GM21576 (cell line): Measurements from ENCODE around the gene ZDHHC17.
A peak's percentile ranks its signal among the peaks of the same experiment; 100 is the strongest.

Source experiments
- ATAC-seq: cut with Tn5 transposase; IDR thresholded peaks from one replicate; pipeline ENCODE4 v1.9.1; 2021; ENCODE audit warnings: mild to moderate bottlenecking, moderate library complexity; ENCODE audit not compliant: unreplicated experiment

The ZDHHC17 gene

GRCh38 chr12:76874491-76875190 is 110.7 kb downstream of the ZDHHC17 start:
- ATAC-seq, result no peak

GRCh38 chr12:76876696-76877229 is 112.8 kb downstream of the ZDHHC17 start:
- no peak for ATAC-seq

- peak; percentile 39 for ATAC-seq
These were observed 114.4 kb downstream of the ZDHHC17 start for GRCh38 chr12:76878099-76878898.

- peak; percentile 89 for ATAC-seq
These were observed 115.2 kb downstream of the ZDHHC17 start, which contains the start of gene CSRP2 for GRCh38 chr12:76878899-76879709. Gene CSRP2, minus strand, starts transcription at chr12:76879019. Its CDS starts 12,759 bp downstream, at chr12:76866260.

- no peak for ATAC-seq
These were observed 116.0 kb downstream of the ZDHHC17 start for GRCh38 chr12:76879710-76880518.

GRCh38 chr12:76880519-76881023 is 116.7 kb downstream of the ZDHHC17 start:
- no peak for ATAC-seq

GRCh38 chr12:76881142-76881541 is 117.2 kb downstream of the ZDHHC17 start:
- ATAC-seq, result no peak

- ATAC-seq, result no peak
These were observed 118.5 kb downstream of the ZDHHC17 start for GRCh38 chr12:76882367-76882766.

- no peak for ATAC-seq
These were observed 119.2 kb downstream of the ZDHHC17 start for GRCh38 chr12:76883151-76883550.

- no peak for ATAC-seq
These were observed 119.9 kb downstream of the ZDHHC17 start for GRCh38 chr12:76883811-76884210.

- ATAC-seq, result no peak
These were observed 124.9 kb downstream of the ZDHHC17 start for GRCh38 chr12:76888775-76889174.

GRCh38 chr12:76890151-76891143 is 126.5 kb downstream of the ZDHHC17 start:
- no peak for ATAC-seq

GRCh38 chr12:76891609-76892008 is 127.7 kb downstream of the ZDHHC17 start:
- ATAC-seq, result no peak

GRCh38 chr12:76895796-76896195 is 131.9 kb downstream of the ZDHHC17 start:
- ATAC-seq, result no peak

- ATAC-seq, result no peak
These were observed 132.4 kb downstream of the ZDHHC17 start for GRCh38 chr12:76896274-76896673.

GRCh38 chr12:76898442-76898841 is 134.5 kb downstream of the ZDHHC17 start:
- no peak for ATAC-seq

- no peak for ATAC-seq
These were observed 135.6 kb downstream of the ZDHHC17 start for GRCh38 chr12:76899522-76899921.

- no peak for ATAC-seq
These were observed 137.9 kb downstream of the ZDHHC17 start for GRCh38 chr12:76901628-76902380.
